Psoas muscle (tissue), 8 donors: ENCODE measurements around the gene CCT6B. TPM values are rescaled to one million over a fixed set of nuclear protein-coding genes. Genes with fewer than 3 reads are reported as not detected.

Source experiments
- ATAC-seq, 4 donors: fragments of 200-7000 bp; cut with Tn5 transposase; one replicate each; pipeline ENCODE4 v1.9.1; 2020; ENCODE audit warnings: moderate library complexity in 3 of 4, mild to moderate bottlenecking in 2 of 4
- DNase-seq, 2 donors: peaks; one replicate each; pipeline ENCODE4 v3.0.0-alpha.2; 2020
- H3K27ac ChIP-seq: fragments of 200-600 bp; one replicate; pipeline ENCODE4 v1.8.0; 2022
- H3K27me3 ChIP-seq, 3 donors: fragments of 200-600 bp in 1 of 3; one replicate each; pipeline versions ENCODE4 v1.6.1 to v1.8.0; 2013 to 2022; ENCODE audit warnings: low read length in 2 of 3, mild to moderate bottlenecking in 2 of 3, moderate library complexity in 1 of 3; ENCODE audit not compliant: insufficient read depth in 3 of 3
- H3K36me3 ChIP-seq, 2 donors: fragments of 200-600 bp in 1 of 2; one replicate each; pipeline versions ENCODE4 v1.6.1 to v1.8.0; 2013 to 2022; ENCODE audit warnings: low read depth in 1 of 2, mild to moderate bottlenecking in 1 of 2, moderate library complexity in 1 of 2; ENCODE audit not compliant: insufficient read depth in 1 of 2
- H3K4me1 ChIP-seq: fragments of 200-600 bp; one replicate; pipeline ENCODE4 v1.8.0; 2022
- H3K4me3 ChIP-seq: fragments of 200-600 bp; one replicate; pipeline ENCODE4 v1.8.0; 2022; ENCODE audit warnings: mild to moderate bottlenecking
- H3K9me3 ChIP-seq: fragments of 200-600 bp; one replicate; pipeline ENCODE4 v1.8.0; 2022
- WGBS, 3 donors: extraction: QIAGEN DNeasy Blood & Tissue Kit; methylation state at CpG; one replicate each; pipeline versions ENCODE4 v1.1.6 to v1.1.7; 2013; 5-methylcytosine and 5-hydroxymethylcytosine counted together
- intact Hi-C, 2 donors: fragments of 100-400 bp; cut with DNase I; formaldehyde crosslinking; loops; one replicate each; pipeline versions ENCODE4 v1.11.0 to v1.14.2; 2022
- polyA plus RNA-seq, 3 donors: library from polyadenylated mRNA; stranded (reverse); fragments of 200-250 nt; gene quantifications; one replicate each; pipeline ENCODE4 v1.2.3, GENCODE V29; 2013
- total RNA-seq, 4 donors: library from RNA; stranded (reverse); fragmentation: NEBNext Ultra II Directional in 2 of 4; extraction: Animal tissue kit (Norgen Biotek cat#: 25700) in 2 of 4; gene quantifications; one replicate each; pipeline versions ENCODE4 v1.2.1 to v1.2.4, GENCODE V29; 2021 to 2023
- TF ChIP-seq, protein P1 (sequence below): fragments of 200-600 bp; IDR thresholded peaks from one replicate; pipeline ENCODE4 v1.8.0; 2022; ENCODE audit warnings: antibody characterized with exemption
- donor health status: healthy with polysubstance abuse.
- donor health status: DM: no; HTN: no; CAD: no; lungs with moderate emphysema.
- donor health status: Bipolar disorder and iron deficiency.
- donor health status: healthy.
- donor health status: DM: yes; HTN: yes; CAD: no.
- donor health status: DM: no; HTN: no; CAD: no.
- donor health status: DM: no; HTN: no; CAD: no.
- donor health status: DM: yes; HTN: yes; CAD: no.

CCT6B gene
- total and polyA plus RNA-seq, 7 donors: 0.74 to 5.2 (median 2.4) TPM

GRCh38 chr17:34930283-34930682 lies 31.0 kb downstream of the CCT6B start:
- intact Hi-C loops: no loop called here
- ATAC-seq (no peak), DNase-seq (no peak)
- Histone ChIP-seq H3K4me3 (no peak overlapping the region), H3K9me3 (no peaks in the 10 kb centered on the region), H3K4me1 (no peaks in the 10 kb centered on the region), H3K27me3 (no peaks in the 10 kb centered on the region), H3K27ac (no peak overlapping the region), H3K36me3 (peaks cover 0 to under 1% of the 10 kb centered on the region in 2 donors)
- TF ChIP-seq, protein P1, sequence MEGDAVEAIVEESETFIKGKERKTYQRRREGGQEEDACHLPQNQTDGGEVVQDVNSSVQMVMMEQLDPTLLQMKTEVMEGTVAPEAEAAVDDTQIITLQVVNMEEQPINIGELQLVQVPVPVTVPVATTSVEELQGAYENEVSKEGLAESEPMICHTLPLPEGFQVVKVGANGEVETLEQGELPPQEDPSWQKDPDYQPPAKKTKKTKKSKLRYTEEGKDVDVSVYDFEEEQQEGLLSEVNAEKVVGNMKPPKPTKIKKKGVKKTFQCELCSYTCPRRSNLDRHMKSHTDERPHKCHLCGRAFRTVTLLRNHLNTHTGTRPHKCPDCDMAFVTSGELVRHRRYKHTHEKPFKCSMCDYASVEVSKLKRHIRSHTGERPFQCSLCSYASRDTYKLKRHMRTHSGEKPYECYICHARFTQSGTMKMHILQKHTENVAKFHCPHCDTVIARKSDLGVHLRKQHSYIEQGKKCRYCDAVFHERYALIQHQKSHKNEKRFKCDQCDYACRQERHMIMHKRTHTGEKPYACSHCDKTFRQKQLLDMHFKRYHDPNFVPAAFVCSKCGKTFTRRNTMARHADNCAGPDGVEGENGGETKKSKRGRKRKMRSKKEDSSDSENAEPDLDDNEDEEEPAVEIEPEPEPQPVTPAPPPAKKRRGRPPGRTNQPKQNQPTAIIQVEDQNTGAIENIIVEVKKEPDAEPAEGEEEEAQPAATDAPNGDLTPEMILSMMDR: no peak

DNA sequence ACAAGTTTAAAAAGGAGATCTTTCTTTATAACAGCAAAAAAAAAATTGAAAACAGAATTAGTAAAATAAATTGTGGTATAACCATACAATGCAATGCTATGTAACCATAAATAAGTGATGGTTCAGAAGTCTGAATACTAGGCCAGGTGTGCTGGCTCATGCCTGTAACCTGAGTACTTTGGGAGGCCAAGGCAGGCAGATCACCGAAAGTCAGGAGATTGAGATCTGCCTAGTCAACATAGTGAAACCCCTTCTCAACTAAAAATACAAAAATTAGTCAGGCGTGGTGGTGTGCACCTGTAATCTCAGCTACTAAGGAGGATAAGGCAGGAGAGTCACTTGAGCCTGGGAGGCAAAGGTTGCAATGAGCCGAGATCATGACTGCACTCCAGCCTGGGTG lies 34.6 kb downstream of the CCT6B start:
- TF ChIP-seq, protein P1: no peak
- H3K27ac ChIP-seq: no peak overlapping the region
- H3K27me3 ChIP-seq: no peaks in the 10 kb centered on the region
- H3K36me3 ChIP-seq: no peaks in the 10 kb centered on the region
- no peaks in the 10 kb centered on the region for H3K9me3 ChIP-seq
- 86 to 92% (median 88%) methylated on average over 3 of the region's 3 CpGs for WGBS, 3 donors
- H3K4me3 ChIP-seq: no peak overlapping the region
- no peak for DNase-seq
- intact Hi-C loops: no loop called here
- H3K4me1 ChIP-seq: no peaks in the 10 kb centered on the region
- no peak for ATAC-seq

DNA sequence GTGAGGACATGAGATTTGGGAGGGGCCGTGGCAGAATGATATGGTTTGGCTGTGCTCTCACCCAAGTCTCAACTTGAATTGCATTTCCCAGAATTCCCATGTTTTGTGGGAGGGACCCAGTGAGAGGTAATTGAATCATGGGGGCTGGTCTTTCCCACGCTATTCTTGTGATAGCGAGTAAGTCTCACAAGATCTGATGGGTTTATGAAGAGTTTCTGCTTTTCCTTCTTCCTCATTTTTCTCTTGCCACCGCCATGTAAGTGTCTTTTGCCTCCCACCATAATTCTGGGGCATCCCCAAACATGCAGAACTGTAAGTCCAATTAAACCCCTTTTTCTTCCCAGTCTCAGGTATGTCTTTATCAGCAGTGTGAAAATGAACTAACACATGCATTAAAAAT lies 40.6 kb downstream of the CCT6B start:
- TF ChIP-seq, protein P1: no peak
- Histone ChIP-seq H3K4me3 (no peak overlapping the region), H3K4me1 (no peaks in the 10 kb centered on the region), H3K36me3 (no peaks in the 10 kb centered on the region), H3K9me3 (no peaks in the 10 kb centered on the region), H3K27ac (no peak overlapping the region), H3K27me3 (no peaks in the 10 kb centered on the region)
- ATAC-seq: no peak
- no peak for DNase-seq
- 85 to 86% (median 86%) methylated on average over 4 of the region's 4 CpGs for WGBS, 3 donors
- intact Hi-C loops: no loop called here

DNA sequence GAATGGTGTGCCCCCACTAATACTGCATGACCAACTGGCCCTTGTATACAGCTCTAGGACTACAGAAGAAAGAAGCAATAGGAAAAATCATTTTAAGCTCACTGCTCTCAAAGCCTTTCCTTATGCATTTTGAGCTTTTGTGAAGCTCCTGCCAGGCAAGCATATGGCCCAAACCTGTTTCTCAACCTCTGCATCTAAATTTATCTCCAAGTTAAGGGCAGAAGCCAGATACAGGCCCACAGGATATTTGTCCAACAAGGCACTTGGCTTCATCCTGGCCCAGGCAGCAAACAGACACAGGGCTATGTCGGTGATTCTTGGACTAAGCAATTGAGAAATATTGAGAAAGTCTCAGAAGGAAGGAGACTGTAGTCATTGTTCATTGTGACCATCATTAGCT lies 43.9 kb downstream of the CCT6B start:
- WGBS, 3 donors: 33 to 64% (median 50%) methylated on average over 1 of the region's 1 CpG
- peak in 1 of 4 donors; percentile 31 for ATAC-seq
- TF ChIP-seq, protein P1: no peak

GRCh38 chr17:34916120-34916519 lies 45.1 kb downstream of the CCT6B start:
- H3K9me3 ChIP-seq: no peaks in the 10 kb centered on the region
- no peaks in the 10 kb centered on the region for H3K4me1 ChIP-seq
- DNase-seq (no peak), ATAC-seq (no peak)
- H3K36me3 ChIP-seq: no peaks in the 10 kb centered on the region
- no peaks in the 10 kb centered on the region for H3K27me3 ChIP-seq
- TF ChIP-seq, protein P1: no peak
- H3K27ac ChIP-seq: no peak overlapping the region
- 49 to 64% (median 60%) methylated on average over 2 of the region's 2 CpGs for WGBS, 3 donors
- no peak overlapping the region for H3K4me3 ChIP-seq
- intact Hi-C loops: loop anchor here in 1 of 2 donors (10.0 kb wide), 1 partner anchor 61 kb away; no protein-coding TSS in a partner anchor

More for the DNA sequence above, 43.9 kb downstream of the CCT6B start:
- H3K9me3 ChIP-seq: no peaks in the 10 kb centered on the region
- H3K4me3 ChIP-seq: no peak overlapping the region
- H3K36me3 ChIP-seq: no peaks in the 10 kb centered on the region
- intact Hi-C loops: loop anchor here in 1 of 2 donors (10.0 kb wide), 1 partner anchor 63 kb away; no protein-coding TSS in a partner anchor
- no peak overlapping the region for H3K27ac ChIP-seq
- DNase-seq: no peak
- H3K4me1 ChIP-seq: no peaks in the 10 kb centered on the region
- no peaks in the 10 kb centered on the region for H3K27me3 ChIP-seq
